C4-2B (cell line): ENCODE data around the gene MAPK7.

ENCODE experiments used
- CTCF ChIP-seq: fragments of 450-650 bp; conservative IDR thresholded peaks from 2 replicates; pipeline ENCODE4 v1.5.1; 2017; ENCODE audit warnings: mild to moderate bottlenecking
- ZFX ChIP-seq: fragments of 450-650 bp; IDR thresholded peaks from 2 replicates; pipeline ENCODE4 v1.6.1; 2017

GRCh38 chr17:19339341-19339815, 38.9 kb upstream of the MAPK7 start:
- TF ChIP-seq CTCF (no peak), ZFX (no peak)
